HEK293 (cell line): ENCODE results near the gene TCERG1L.

Experiments used
- CTCF ChIA-PET: fragments of 350-600 bp; formaldehyde crosslinking; extraction: SDS; loops from one replicate; lab custom pipeline; 2021; ENCODE audit warnings: antibody characterized with exemption; lab: Yijun Ruan, JAX
- POLR2A ChIA-PET: fragments of 300-600 bp; formaldehyde crosslinking; extraction: SDS; loops from one replicate; lab custom pipeline; 2020; ENCODE audit warnings: antibody characterized with exemption, inconsistent platforms; lab: Yijun Ruan, JAX
- H3K27ac ChIP-seq: fragments of 200-500 bp; sonication (Bioruptor generic); 2 replicates; pipeline ENCODE4 v1.5.1; 2014; ENCODE audit warnings: low read depth, low read length, control low read depth, inconsistent platforms; ENCODE audit errors: extremely low read depth
- H3K36me3 ChIP-seq, 2 experiments: fragments of 200-500 bp in 1 of 2; sonication (Bioruptor generic) in 1 of 2; 1 replicate in 1 of 2; 2 replicates in 1 of 2; pipeline ENCODE4 v1.5.1; 2014 to 2017; ENCODE audit warnings: inconsistent platforms in 2 of 2, low read length in 2 of 2; ENCODE audit not compliant: control insufficient read depth in 2 of 2, insufficient read depth in 1 of 2
- H3K4me1 ChIP-seq: fragments of 200-500 bp; sonication (Bioruptor generic); 2 replicates; pipeline ENCODE4 v1.5.1; 2014; ENCODE audit warnings: mild to moderate bottlenecking, low read length, inconsistent platforms; ENCODE audit not compliant: control insufficient read depth, insufficient read depth
- H3K4me3 ChIP-seq: 2 replicates; pipeline ENCODE4 v1.5.1; 2011; ENCODE audit warnings: low read depth, mild to moderate bottlenecking, control low read depth, low read length, moderate library complexity
- H3K9me3 ChIP-seq: fragments of 200-500 bp; sonication (Bioruptor generic); 2 replicates; pipeline ENCODE4 v1.5.1; 2014; ENCODE audit warnings: low read depth, low read length, inconsistent platforms; ENCODE audit not compliant: control insufficient read depth, insufficient read depth
- HOXC10 ChIP-seq: sonication (generic); formaldehyde crosslinking; IDR thresholded peaks from 2 replicates; pipeline ENCODE4 v1.8.1; 2023; ENCODE audit warnings: mild to moderate bottlenecking, missing genetic modification reagents
- KLF10 ChIP-seq: fragments of 450-650 bp; IDR thresholded peaks from 2 replicates; pipeline ENCODE4 v1.5.1; 2018; ENCODE audit warnings: missing biosample characterization, mild to moderate bottlenecking, missing genetic modification characterization
- MZF1 ChIP-seq: fragments of 450-650 bp; formaldehyde crosslinking; IDR thresholded peaks from 2 replicates; pipeline ENCODE4 v1.5.1; 2017; ENCODE audit warnings: missing biosample characterization, missing genetic modification characterization, borderline replicate concordance
- PRDM1 ChIP-seq: fragments of 450-650 bp; formaldehyde crosslinking; IDR thresholded peaks from 2 replicates; pipeline ENCODE4; 2016; ENCODE audit warnings: missing biosample characterization, missing genetic modification characterization
- RBAK ChIP-seq: fragments of 450-650 bp; formaldehyde crosslinking; IDR thresholded peaks from 2 replicates; pipeline ENCODE4 v1.5.1; 2016; ENCODE audit warnings: missing biosample characterization, missing genetic modification characterization
- SCRT1 ChIP-seq: fragments of 450-650 bp; formaldehyde crosslinking; IDR thresholded peaks from 2 replicates; pipeline ENCODE4 v1.5.1; 2016; ENCODE audit warnings: missing biosample characterization, missing genetic modification characterization, borderline replicate concordance
- SP3 ChIP-seq: fragments of 450-650 bp; formaldehyde crosslinking; IDR thresholded peaks from 2 replicates; pipeline ENCODE4 v1.5.1; 2016; ENCODE audit warnings: missing biosample characterization, missing genetic modification characterization
- TRIM28 ChIP-seq: IDR thresholded peaks from 2 replicates; pipeline ENCODE4 v1.6.1; 2011; ENCODE audit warnings: low read length, control low read depth, borderline replicate concordance
- WT1 ChIP-seq: fragments of 450-650 bp; formaldehyde crosslinking; IDR thresholded peaks from 2 replicates; pipeline ENCODE4 v1.5.1; 2016; ENCODE audit warnings: missing biosample characterization, missing genetic modification characterization
- ZBTB10 ChIP-seq: fragments of 450-650 bp; formaldehyde crosslinking; IDR thresholded peaks from 2 replicates; pipeline ENCODE4 v1.5.1; 2016; ENCODE audit warnings: missing biosample characterization, missing genetic modification characterization
- ZBTB20 ChIP-seq: fragments of 450-650 bp; formaldehyde crosslinking; IDR thresholded peaks from 2 replicates; pipeline ENCODE4 v1.5.1; 2016; ENCODE audit warnings: missing biosample characterization, missing genetic modification characterization
- ZBTB6 ChIP-seq: fragments of 450-650 bp; formaldehyde crosslinking; IDR thresholded peaks from 2 replicates; pipeline ENCODE4 v1.5.1; 2017; ENCODE audit warnings: missing biosample characterization, missing genetic modification characterization
- ZEB2 ChIP-seq: fragments of 450-650 bp; formaldehyde crosslinking; IDR thresholded peaks from 2 replicates; pipeline ENCODE4 v1.5.1; 2016; ENCODE audit warnings: missing biosample characterization, missing genetic modification characterization
- ZNF138 ChIP-seq: fragments of 450-650 bp; formaldehyde crosslinking; IDR thresholded peaks from 2 replicates; pipeline ENCODE4 v1.5.1; 2016; ENCODE audit warnings: missing biosample characterization, missing genetic modification characterization, borderline replicate concordance
- ZNF155 ChIP-seq: fragments of 450-650 bp; formaldehyde crosslinking; IDR thresholded peaks from 2 replicates; pipeline ENCODE4 v1.5.1; 2016; ENCODE audit warnings: missing biosample characterization, missing genetic modification characterization
- ZNF16 ChIP-seq: fragments of 450-650 bp; formaldehyde crosslinking; IDR thresholded peaks from 2 replicates; pipeline ENCODE4 v1.5.1; 2016; ENCODE audit warnings: low read depth, missing biosample characterization, missing genetic modification characterization
- ZNF202 ChIP-seq: fragments of 450-650 bp; formaldehyde crosslinking; IDR thresholded peaks from 2 replicates; pipeline ENCODE4 v1.5.1; 2016; ENCODE audit warnings: missing biosample characterization, missing genetic modification characterization, borderline replicate concordance
- ZNF24 ChIP-seq: fragments of 450-650 bp; formaldehyde crosslinking; IDR thresholded peaks from 2 replicates; pipeline ENCODE4 v1.5.1; 2016; ENCODE audit warnings: missing biosample characterization, missing genetic modification characterization
- ZNF274 ChIP-seq, 2 experiments: fragments of 200-500 bp in 1 of 2; fragments of 450-650 bp in 1 of 2; sonication (Bioruptor generic) in 1 of 2; formaldehyde crosslinking in 1 of 2; IDR thresholded peaks; 2 replicates each; pipeline versions ENCODE4 v1.5.1 to v1.6.1; 2014 to 2016; ENCODE audit warnings: borderline replicate concordance in 1 of 2, inconsistent platforms in 1 of 2, low read length in 1 of 2, missing biosample characterization in 1 of 2, missing genetic modification characterization in 1 of 2
- ZNF37A ChIP-seq: fragments of 450-650 bp; IDR thresholded peaks from 2 replicates; pipeline ENCODE4 v1.5.1; 2018; ENCODE audit warnings: missing biosample characterization, missing genetic modification characterization
- ZNF426 ChIP-seq: fragments of 450-650 bp; formaldehyde crosslinking; IDR thresholded peaks from 2 replicates; pipeline ENCODE4 v1.5.1; 2017; ENCODE audit warnings: missing biosample characterization, missing genetic modification characterization, mild to moderate bottlenecking, inconsistent platforms, moderate library complexity
- ZNF488 ChIP-seq: fragments of 450-650 bp; formaldehyde crosslinking; IDR thresholded peaks from 2 replicates; pipeline ENCODE4 v1.5.1; 2016; ENCODE audit warnings: missing biosample characterization, missing genetic modification characterization
- ZNF544 ChIP-seq: fragments of 450-650 bp; formaldehyde crosslinking; IDR thresholded peaks from 2 replicates; pipeline ENCODE4 v1.5.0; 2017; ENCODE audit warnings: missing biosample characterization, missing genetic modification characterization
- ZNF560 ChIP-seq: fragments of 450-650 bp; formaldehyde crosslinking; IDR thresholded peaks from 2 replicates; pipeline ENCODE4 v1.5.1; 2017; ENCODE audit warnings: missing biosample characterization, missing genetic modification characterization, borderline replicate concordance
- ZNF664 ChIP-seq: fragments of 450-650 bp; formaldehyde crosslinking; IDR thresholded peaks from 2 replicates; pipeline ENCODE4 v1.5.1; 2016; ENCODE audit warnings: missing biosample characterization, missing genetic modification characterization
- ZNF768 ChIP-seq: fragments of 450-650 bp; formaldehyde crosslinking; IDR thresholded peaks from 2 replicates; pipeline ENCODE4 v1.5.1; 2018; ENCODE audit warnings: missing biosample characterization, mild to moderate bottlenecking, missing genetic modification characterization
- ZNF777 ChIP-seq: fragments of 450-650 bp; formaldehyde crosslinking; IDR thresholded peaks from 2 replicates; pipeline ENCODE4 v1.5.1; 2017; ENCODE audit warnings: missing biosample characterization, missing genetic modification characterization, borderline replicate concordance
- TF ChIP-seq, protein P1 (sequence below): fragments of 450-650 bp; IDR thresholded peaks from 2 replicates; pipeline ENCODE4 v1.5.1; 2018; ENCODE audit warnings: missing biosample characterization, mild to moderate bottlenecking, missing genetic modification characterization
- TF ChIP-seq, protein P2 (sequence below): fragments of 450-650 bp; IDR thresholded peaks from 2 replicates; pipeline ENCODE4 v1.5.1; 2018; ENCODE audit warnings: missing biosample characterization, missing genetic modification characterization

The TCERG1L gene

GRCh38 chr10:131112691-131113090, 198.8 kb downstream of the TCERG1L start:
- CTCF ChIA-PET: no interaction called here
- TF ChIP-seq ZNF488 (tag by site-specific recombination) (no peak), MZF1 (tag by site-specific recombination) (no peak), ZBTB6 (tag by site-specific recombination) (no peak), ZBTB10 (no peak), ZNF202 (tag by site-specific recombination) (no peak), ZNF24 (no peak), TRIM28 (no peak), SCRT1 (no peak), ZNF544 (no peak), ZBTB20 (tag by site-specific recombination) (no peak), ZNF274 (IDR thresholded peaks at IDR 0.05; ENCODE audit: low read length) (no peak), ZNF274 (tag by site-specific recombination; IDR thresholded peaks at IDR 0.05; ENCODE audit: borderline replicate concordance) (no peak), ZNF768 (no peak), SP3 (no peak), ZNF138 (tag by site-specific recombination) (no peak)
- TF ChIP-seq, protein P1, sequence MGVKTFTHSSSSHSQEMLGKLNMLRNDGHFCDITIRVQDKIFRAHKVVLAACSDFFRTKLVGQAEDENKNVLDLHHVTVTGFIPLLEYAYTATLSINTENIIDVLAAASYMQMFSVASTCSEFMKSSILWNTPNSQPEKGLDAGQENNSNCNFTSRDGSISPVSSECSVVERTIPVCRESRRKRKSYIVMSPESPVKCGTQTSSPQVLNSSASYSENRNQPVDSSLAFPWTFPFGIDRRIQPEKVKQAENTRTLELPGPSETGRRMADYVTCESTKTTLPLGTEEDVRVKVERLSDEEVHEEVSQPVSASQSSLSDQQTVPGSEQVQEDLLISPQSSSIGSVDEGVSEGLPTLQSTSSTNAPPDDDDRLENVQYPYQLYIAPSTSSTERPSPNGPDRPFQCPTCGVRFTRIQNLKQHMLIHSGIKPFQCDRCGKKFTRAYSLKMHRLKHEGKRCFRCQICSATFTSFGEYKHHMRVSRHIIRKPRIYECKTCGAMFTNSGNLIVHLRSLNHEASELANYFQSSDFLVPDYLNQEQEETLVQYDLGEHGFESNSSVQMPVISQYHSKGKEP (tag by site-specific recombination): no peak
- TF ChIP-seq, all 188 proteins: peak for 0
- POLR2A ChIA-PET: no interaction called here
- H3K9me3 ChIP-seq: no peaks in the 10 kb centered on the region
- no peaks in the 10 kb centered on the region for H3K4me1 ChIP-seq
- H3K36me3 ChIP-seq: no peaks in the 10 kb centered on the region
- no peak overlapping the region for H3K27ac ChIP-seq
- no peak overlapping the region for H3K4me3 ChIP-seq

- H3K4me3 ChIP-seq: no peak overlapping the region
- H3K27ac ChIP-seq: no peak overlapping the region
- no peaks in the 10 kb centered on the region for H3K4me1 ChIP-seq
- no peaks in the 10 kb centered on the region for H3K36me3 ChIP-seq
- H3K9me3 ChIP-seq: no peaks in the 10 kb centered on the region
- CTCF ChIA-PET: no interaction called here
- POLR2A ChIA-PET: no interaction called here
- no peak for TF ChIP-seq WT1 (tag by site-specific recombination)
- TF ChIP-seq ZNF24: no peak
- TF ChIP-seq, protein P2, sequence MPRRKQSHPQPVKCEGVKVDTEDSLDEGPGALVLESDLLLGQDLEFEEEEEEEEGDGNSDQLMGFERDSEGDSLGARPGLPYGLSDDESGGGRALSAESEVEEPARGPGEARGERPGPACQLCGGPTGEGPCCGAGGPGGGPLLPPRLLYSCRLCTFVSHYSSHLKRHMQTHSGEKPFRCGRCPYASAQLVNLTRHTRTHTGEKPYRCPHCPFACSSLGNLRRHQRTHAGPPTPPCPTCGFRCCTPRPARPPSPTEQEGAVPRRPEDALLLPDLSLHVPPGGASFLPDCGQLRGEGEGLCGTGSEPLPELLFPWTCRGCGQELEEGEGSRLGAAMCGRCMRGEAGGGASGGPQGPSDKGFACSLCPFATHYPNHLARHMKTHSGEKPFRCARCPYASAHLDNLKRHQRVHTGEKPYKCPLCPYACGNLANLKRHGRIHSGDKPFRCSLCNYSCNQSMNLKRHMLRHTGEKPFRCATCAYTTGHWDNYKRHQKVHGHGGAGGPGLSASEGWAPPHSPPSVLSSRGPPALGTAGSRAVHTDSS (tag by site-specific recombination): no peak
- TF ChIP-seq ZNF664: no peak
- TF ChIP-seq ZNF37A (tag by site-specific recombination): no peak
- TF ChIP-seq ZNF16: no peak
- TF ChIP-seq KLF10 (tag by site-specific recombination): no peak
- no peak for TF ChIP-seq ZNF426 (tag by site-specific recombination)
- no peak for TF ChIP-seq ZNF155
- no peak for TF ChIP-seq ZNF777 (tag by site-specific recombination)
- TF ChIP-seq ZEB2 (tag by site-specific recombination): no peak
- TF ChIP-seq RBAK (tag by site-specific recombination): no peak
- TF ChIP-seq HOXC10 (CRISPR knock-in tag): no peak
- TF ChIP-seq PRDM1: no peak
- TF ChIP-seq ZNF560 (tag by site-specific recombination): no peak
Observed at GRCh38 chr10:131111471-131112080, 199.9 kb downstream of the TCERG1L start.
